Sigmoid colon (tissue), 7 donors: ENCODE measurements around the gene KLK5. TPM values are rescaled to one million over a fixed set of nuclear protein-coding genes. Genes with fewer than 3 reads are reported as not detected.
"Not testable (repeated sequence)": the region's sequence is repeated elsewhere in the genome, so short reads cannot be mapped to it uniquely, and the experiment has no call there.

Source experiments
- DNase-seq: peaks from one replicate; pipeline ENCODE4 v3.0.0-alpha.2; 2019
- H3K27ac ChIP-seq, 4 donors: fragments of 200-600 bp; sonication (generic); one replicate each; pipeline ENCODE4 v1.5.1; 2016 to 2019; ENCODE audit warnings: mild to moderate bottlenecking in 1 of 4
- H3K27me3 ChIP-seq, 3 donors: fragments of 200-600 bp; sonication (generic); one replicate each; pipeline ENCODE4 v1.5.1; 2019; ENCODE audit warnings: mild to moderate bottlenecking in 1 of 3
- H3K36me3 ChIP-seq, 4 donors: fragments of 200-600 bp; sonication (generic); one replicate each; pipeline ENCODE4 v1.5.1; 2016 to 2019
- H3K4me1 ChIP-seq, 4 donors: fragments of 200-600 bp; sonication (generic); one replicate each; pipeline ENCODE4 v1.5.1; 2017 to 2019
- H3K4me3 ChIP-seq, 4 donors: fragments of 200-600 bp; sonication (generic); one replicate each; pipeline ENCODE4 v1.5.1; 2017 to 2019; ENCODE audit warnings: mild to moderate bottlenecking in 2 of 4, moderate library complexity in 1 of 4
- H3K9me3 ChIP-seq, 4 donors: fragments of 200-600 bp in 3 of 4; sonication (generic) in 3 of 4; one replicate each; pipeline versions ENCODE4 v1.5.1 to v1.6.1; 2013 to 2019
- EP300 ChIP-seq, 4 donors: sonication (generic); formaldehyde crosslinking; IDR thresholded peaks; one replicate each; pipeline ENCODE4 v1.6.1; 2017; ENCODE audit warnings: antibody characterized with exemption in 4 of 4
- POLR2A ChIP-seq, 2 donors: fragments of 450-650 bp; IDR thresholded peaks; one replicate each; pipeline ENCODE4 v1.6.1; 2016; ENCODE audit warnings: antibody characterized with exemption in 2 of 2, mild to moderate bottlenecking in 2 of 2, moderate library complexity in 2 of 2
- POLR2AphosphoS5 ChIP-seq, 4 donors: sonication (generic); formaldehyde crosslinking; IDR thresholded peaks; one replicate each; pipeline ENCODE4 v1.6.1; 2017; ENCODE audit warnings: antibody characterized with exemption in 4 of 4
- WGBS, 2 donors: extraction: QIAGEN DNeasy Blood & Tissue Kit; methylation state at CpG; one replicate each; pipeline ENCODE4 v1.1.7; 2013; 5-methylcytosine and 5-hydroxymethylcytosine counted together
- intact Hi-C: fragments of 100-400 bp; cut with DNase I; formaldehyde crosslinking; loops from one replicate; pipeline ENCODE4 v1.15.1; 2023
- polyA plus RNA-seq, 3 donors: library from polyadenylated mRNA; stranded (reverse); fragments of 200-250 nt; gene quantifications; one replicate each; pipeline ENCODE4 v1.2.3, GENCODE V29; 2013
- total RNA-seq, 4 donors: library from RNA; depleted of rRNA; stranded (reverse); fragments of >200 nt; gene quantifications; one replicate each; pipeline ENCODE4 v1.1.0, GENCODE V29; 2016
- TF ChIP-seq, protein P1 (sequence below), 4 experiments: fragments of 450-650 bp in 3 of 4; fragments of 200-600 bp in 1 of 4; IDR thresholded peaks; one replicate each; pipeline ENCODE4 v1.5.1; 2016 to 2019; ENCODE audit warnings: antibody characterized with exemption in 4 of 4, mild to moderate bottlenecking in 3 of 4, moderate library complexity in 2 of 4
- donor health status: healthy with polysubstance abuse.
- donor health status: Bipolar disorder and iron deficiency.
- donor health status: healthy.

The KLK5 gene
- total and polyA plus RNA-seq, 7 donors = not detected

DNA sequence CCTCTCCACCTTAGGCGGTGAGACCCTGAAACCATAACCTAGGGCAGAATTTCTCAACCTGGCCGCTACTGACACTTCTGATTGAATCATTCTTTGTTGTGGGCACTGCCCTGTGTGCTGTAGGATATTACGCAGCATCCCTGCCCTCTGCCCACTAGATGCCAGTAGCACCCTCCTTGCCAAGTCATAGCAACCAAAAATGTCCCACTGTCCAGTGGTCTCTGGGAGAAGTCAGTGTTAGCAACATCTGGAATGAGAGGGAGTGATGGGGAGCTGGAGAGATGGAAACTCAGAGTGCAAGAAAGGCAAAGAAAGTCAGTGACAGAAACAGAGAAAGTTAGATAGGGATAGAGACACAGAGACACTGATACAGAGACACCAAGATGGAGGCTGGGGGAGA, 55.2 kb downstream of the KLK5 start:
- Histone ChIP-seq H3K27ac (no peak overlapping the region), H3K27me3 (peaks cover 0 to 12% (median 0%) of the 10 kb centered on the region in 3 donors), H3K9me3 (no peaks in the 10 kb centered on the region), H3K4me3 (no peak overlapping the region), H3K36me3 (no peaks in the 10 kb centered on the region), H3K4me1 (peaks cover 0 to 4% (median 0%) of the 10 kb centered on the region in 4 donors)
- 82 to 88% methylated on average over 3 of the region's 3 CpGs for WGBS, 2 donors
- no peak for DNase-seq
- TF ChIP-seq POLR2A (IDR thresholded peaks at IDR 0.05) = no peak
- TF ChIP-seq, protein P1, sequence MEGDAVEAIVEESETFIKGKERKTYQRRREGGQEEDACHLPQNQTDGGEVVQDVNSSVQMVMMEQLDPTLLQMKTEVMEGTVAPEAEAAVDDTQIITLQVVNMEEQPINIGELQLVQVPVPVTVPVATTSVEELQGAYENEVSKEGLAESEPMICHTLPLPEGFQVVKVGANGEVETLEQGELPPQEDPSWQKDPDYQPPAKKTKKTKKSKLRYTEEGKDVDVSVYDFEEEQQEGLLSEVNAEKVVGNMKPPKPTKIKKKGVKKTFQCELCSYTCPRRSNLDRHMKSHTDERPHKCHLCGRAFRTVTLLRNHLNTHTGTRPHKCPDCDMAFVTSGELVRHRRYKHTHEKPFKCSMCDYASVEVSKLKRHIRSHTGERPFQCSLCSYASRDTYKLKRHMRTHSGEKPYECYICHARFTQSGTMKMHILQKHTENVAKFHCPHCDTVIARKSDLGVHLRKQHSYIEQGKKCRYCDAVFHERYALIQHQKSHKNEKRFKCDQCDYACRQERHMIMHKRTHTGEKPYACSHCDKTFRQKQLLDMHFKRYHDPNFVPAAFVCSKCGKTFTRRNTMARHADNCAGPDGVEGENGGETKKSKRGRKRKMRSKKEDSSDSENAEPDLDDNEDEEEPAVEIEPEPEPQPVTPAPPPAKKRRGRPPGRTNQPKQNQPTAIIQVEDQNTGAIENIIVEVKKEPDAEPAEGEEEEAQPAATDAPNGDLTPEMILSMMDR (IDR thresholded peaks at IDR 0.05) = no peak
- intact Hi-C loops = no loop called here

DNA sequence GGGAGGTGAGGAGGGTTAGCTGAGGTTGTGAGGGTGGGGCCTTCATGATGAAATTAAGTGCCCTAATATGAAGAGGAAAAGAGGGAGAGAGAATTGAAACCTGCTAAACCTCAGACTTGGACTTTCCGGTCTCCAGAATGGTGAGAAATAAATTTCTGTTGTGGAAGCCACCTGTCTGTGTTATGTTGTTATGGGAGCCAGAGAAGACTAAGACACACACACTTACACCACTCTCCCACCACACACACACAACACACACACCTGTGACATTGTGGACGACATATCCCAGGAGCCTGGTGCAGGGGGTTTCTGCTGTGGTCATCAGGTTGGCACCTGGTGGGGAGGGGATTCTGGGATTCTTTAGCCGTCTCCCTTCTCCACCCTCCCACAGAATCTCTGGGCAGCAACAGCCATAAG, 55.6 kb downstream of the KLK5 start:
- Histone ChIP-seq H3K4me1 (peaks cover 0 to 4% (median 0%) of the 10 kb centered on the region in 4 donors), H3K27ac (no peak overlapping the region), H3K27me3 (peaks cover 0 to 12% (median 0%) of the 10 kb centered on the region in 3 donors), H3K36me3 (no peaks in the 10 kb centered on the region), H3K4me3 (no peak overlapping the region), H3K9me3 (no peaks in the 10 kb centered on the region)
- WGBS, 2 donors = 50 to 58% methylated on average over 3 of the region's 3 CpGs
- intact Hi-C loops = no loop called here
- TF ChIP-seq POLR2AphosphoS5 (IDR thresholded peaks at IDR 0.05) (no peak), POLR2A (IDR thresholded peaks at IDR 0.05) (no peak), EP300 (IDR thresholded peaks at IDR 0.05) (no peak)
- TF ChIP-seq, protein P1 (IDR thresholded peaks at IDR 0.05) = no peak
- DNase-seq = no peak

DNA sequence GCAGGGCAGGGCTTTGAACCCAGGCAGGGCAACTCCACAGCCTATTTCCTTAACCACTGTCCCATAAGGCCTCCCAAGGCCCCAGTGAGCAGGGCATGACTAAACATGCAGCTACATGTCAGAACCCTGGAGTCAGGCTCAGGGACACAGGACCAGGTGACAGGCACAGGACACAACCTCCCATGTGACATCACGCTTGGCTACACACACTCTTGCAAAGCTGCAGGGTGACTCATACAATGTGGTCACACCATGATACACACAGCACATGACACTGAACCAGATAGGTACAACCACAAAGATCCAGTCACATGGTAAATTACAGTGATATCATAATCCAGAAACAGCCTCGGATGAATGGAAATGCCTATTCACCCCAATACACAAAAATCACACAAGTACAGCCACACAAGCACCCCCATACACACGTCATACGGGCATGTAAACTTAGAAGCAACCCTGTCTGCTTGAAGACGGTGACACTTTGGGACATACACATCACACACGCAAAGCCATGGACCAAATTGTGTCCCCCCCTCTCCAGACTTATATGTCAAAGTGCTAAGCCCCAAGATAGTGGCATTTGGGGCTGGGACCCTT, 56.1 kb downstream of the KLK5 start:
- Histone ChIP-seq H3K27ac (no peak overlapping the region), H3K27me3 (peaks cover 0 to 13% (median 0%) of the 10 kb centered on the region in 3 donors), H3K36me3 (no peaks in the 10 kb centered on the region), H3K9me3 (no peaks in the 10 kb centered on the region), H3K4me1 (peaks cover 0 to 4% (median 0%) of the 10 kb centered on the region in 4 donors), H3K4me3 (no peak overlapping the region)
- no peak for DNase-seq
- 73 to 80% methylated on average over 6 of the region's 6 CpGs for WGBS, 2 donors
- no peak for TF ChIP-seq POLR2A (IDR thresholded peaks at IDR 0.05)
- no peak for TF ChIP-seq POLR2AphosphoS5 (IDR thresholded peaks at IDR 0.05)
- no peak for TF ChIP-seq EP300 (IDR thresholded peaks at IDR 0.05)
- TF ChIP-seq, protein P1 (IDR thresholded peaks at IDR 0.05) = no peak
- intact Hi-C loops = no loop called here

DNA sequence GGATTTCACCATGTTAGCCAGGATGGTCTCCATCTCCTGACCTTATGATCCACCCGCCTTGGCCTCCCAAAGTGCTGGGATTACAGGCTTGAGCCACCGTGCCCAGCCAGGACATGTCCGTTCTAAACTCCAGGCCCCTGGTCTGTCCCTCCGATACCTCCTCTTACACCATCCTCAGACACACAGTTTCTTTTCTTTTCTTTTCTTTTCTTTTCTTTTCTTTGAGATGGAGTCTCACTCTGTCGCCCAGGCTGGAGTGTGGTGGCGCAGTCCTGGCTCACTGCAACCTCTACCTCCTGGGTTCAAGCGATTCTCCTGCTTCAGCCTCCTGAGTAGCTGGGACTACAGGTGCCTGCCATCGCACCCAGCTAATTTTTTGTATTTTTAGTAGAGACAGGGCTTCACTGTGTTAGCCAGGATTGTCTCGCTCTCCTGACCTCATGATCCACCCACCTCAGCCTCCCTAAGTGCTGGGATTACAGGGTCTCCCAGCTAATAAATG, 56.7 kb downstream of the KLK5 start:
- H3K36me3 ChIP-seq, H3K4me1 ChIP-seq, DNase-seq, H3K27ac ChIP-seq, H3K4me3 ChIP-seq, intact Hi-C loops, H3K9me3 ChIP-seq: not testable (repeated sequence)
- WGBS, 2 donors = 89 to 93% methylated on average over 9 of the region's 9 CpGs
- peaks cover 0 to 12% (median 0%) of the 10 kb centered on the region in 3 donors for H3K27me3 ChIP-seq

DNA sequence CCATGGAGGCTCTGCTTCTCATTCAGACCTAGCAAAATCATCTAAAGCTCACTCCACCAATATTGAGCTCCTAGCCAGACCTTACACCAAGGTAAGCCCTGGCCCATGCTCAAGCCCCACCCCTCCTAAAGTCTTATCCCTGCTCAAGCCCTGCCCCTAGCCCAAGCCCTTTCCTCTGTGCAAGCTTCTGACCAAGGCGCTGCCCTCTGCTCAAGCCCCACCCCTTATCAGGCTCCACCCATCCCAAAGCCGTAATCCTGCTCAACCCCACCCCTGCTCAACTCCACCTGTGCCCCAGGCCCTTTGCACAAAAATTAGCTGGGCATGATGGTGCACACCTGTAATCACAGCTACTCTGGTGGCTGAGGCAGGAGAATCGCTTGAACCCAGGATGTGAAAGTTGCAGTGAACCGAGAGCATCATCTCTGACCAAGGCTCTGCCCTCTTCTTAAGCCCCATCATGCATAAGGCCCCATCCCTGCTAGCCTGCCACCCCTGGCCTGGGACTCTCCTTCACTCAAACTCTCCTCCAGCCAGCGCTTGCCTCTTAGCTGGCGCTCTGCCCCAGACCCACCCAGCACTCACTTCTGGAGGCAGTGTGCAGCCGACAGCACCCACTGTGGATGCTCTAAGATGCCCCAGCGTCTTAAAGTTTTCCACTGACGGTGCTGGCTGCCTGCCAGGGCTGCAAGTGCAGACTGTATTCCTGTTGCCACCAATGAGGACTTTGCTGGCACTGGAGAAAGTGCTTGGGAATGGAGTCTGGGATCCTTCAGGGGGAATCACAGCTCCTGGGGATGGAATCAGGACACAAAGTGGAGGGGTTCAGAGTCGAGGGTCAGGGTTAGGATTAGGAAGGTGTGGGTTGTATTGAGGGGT, 58.1 kb downstream of the KLK5 start:
- peak; percentile 84 for DNase-seq
- peaks cover 0 to 12% (median 0%) of the 10 kb centered on the region in 3 donors for H3K27me3 ChIP-seq
- H3K9me3 ChIP-seq = no peaks in the 10 kb centered on the region
- TF ChIP-seq EP300 (IDR thresholded peaks at IDR 0.05) (no peak), POLR2AphosphoS5 (IDR thresholded peaks at IDR 0.05) (peak in 1 of 4 donors; percentile 27)
- intact Hi-C loops = no loop called here
- peaks cover 0 to 6% (median 2%) of the 10 kb centered on the region in 4 donors for H3K4me1 ChIP-seq
- H3K27ac ChIP-seq = no peak overlapping the region
- H3K36me3 ChIP-seq = no peaks in the 10 kb centered on the region
- 57 to 69% methylated on average over 10 of the region's 10 CpGs for WGBS, 2 donors
- H3K4me3 ChIP-seq = no peak overlapping the region

Other genes with a start within 250 kb of the KLK5 start
- 1 to 10 TPM in 2 of 4 donors, under 1 TPM in 2; under 0.01 to 1.2 (median 0.54) TPM for gene SHANK1, start 233.2 kb downstream of the KLK5 start, total RNA-seq
- under 1 TPM in 1 of 3 donors, not detected in 2; 0.19 TPM for gene SHANK1, start 233.2 kb downstream of the KLK5 start, polyA plus RNA-seq
- 10 to 100 TPM in 3 of 4 donors, 1 to 10 TPM in 1; 9.5 to 20.2 (median 14.6) TPM for gene CLEC11A, start 229.7 kb downstream of the KLK5 start, total RNA-seq
- 1 to 10 TPM; 2.1 to 6.1 (median 3.6) TPM for gene CLEC11A, start 229.7 kb downstream of the KLK5 start, polyA plus RNA-seq
- gene GPR32, start 182.6 kb downstream of the KLK5 start, total RNA-seq = not detected
- gene GPR32, start 182.6 kb downstream of the KLK5 start, polyA plus RNA-seq = not detected
- not detected for gene ACP4, start 162.6 kb downstream of the KLK5 start, total RNA-seq
- not detected for gene ACP4, start 162.6 kb downstream of the KLK5 start, polyA plus RNA-seq
- not detected for gene KLK1, start 129.3 kb downstream of the KLK5 start, total RNA-seq
- 100 to 1,000 TPM in 2 of 3 donors, 10 to 100 TPM in 1; 44.6 to 398 (median 277) TPM for gene KLK1, start 129.3 kb downstream of the KLK5 start, polyA plus RNA-seq
- gene KLK15, start 119.5 kb downstream of the KLK5 start, total RNA-seq = not detected
- gene KLK15, start 119.5 kb downstream of the KLK5 start, polyA plus RNA-seq = 10 to 100 TPM in 1 of 3 donors, 1 to 10 TPM in 2; 2.1 to 10.2 (median 2.8) TPM
- gene KLK3, start 98.1 kb downstream of the KLK5 start, total RNA-seq = not detected
- gene KLK3, start 98.1 kb downstream of the KLK5 start, polyA plus RNA-seq = 1 to 10 TPM; 1.8 to 4.2 (median 3.0) TPM
- not detected for gene KLK2, start 79.6 kb downstream of the KLK5 start, total RNA-seq
- under 1 TPM in 1 of 3 donors, not detected in 2; 0.28 TPM for gene KLK2, start 79.6 kb downstream of the KLK5 start, polyA plus RNA-seq
- gene KLK4, start 41.6 kb downstream of the KLK5 start, total RNA-seq = not detected
- gene KLK4, start 41.6 kb downstream of the KLK5 start, polyA plus RNA-seq = 1 to 10 TPM in 2 of 3 donors, under 1 TPM in 1; 0.39 to 2.8 (median 1.2) TPM
- gene KLK6, start 16.6 kb upstream of the KLK5 start, total RNA-seq = not detected
- gene KLK6, start 16.6 kb upstream of the KLK5 start, polyA plus RNA-seq = not detected
- not detected for gene KLK7, start 30.9 kb upstream of the KLK5 start, total RNA-seq
- not detected for gene KLK7, start 30.9 kb upstream of the KLK5 start, polyA plus RNA-seq
- not detected for gene KLK8, start 48.6 kb upstream of the KLK5 start, total RNA-seq
- gene KLK8, start 48.6 kb upstream of the KLK5 start, polyA plus RNA-seq = not detected
- 1 to 10 TPM in 1 of 4 donors, under 1 TPM in 1, not detected in 2; 0.82 to 2.5 TPM for gene KLK10, start 66.7 kb upstream of the KLK5 start, total RNA-seq
- under 1 TPM; 0.60 to 0.69 (median 0.67) TPM for gene KLK10, start 66.7 kb upstream of the KLK5 start, polyA plus RNA-seq
- gene KLK11, start 73.6 kb upstream of the KLK5 start, total RNA-seq = under 1 TPM in 1 of 4 donors, not detected in 3; 0.71 TPM
- gene KLK11, start 73.6 kb upstream of the KLK5 start, polyA plus RNA-seq = under 1 TPM in 1 of 3 donors, not detected in 2; 0.76 TPM
- gene KLK12, start 82.0 kb upstream of the KLK5 start, total RNA-seq = not detected
- 1 to 10 TPM in 1 of 3 donors, not detected in 2; 2.6 TPM for gene KLK12, start 82.0 kb upstream of the KLK5 start, polyA plus RNA-seq
- not detected for gene KLK13, start 112.1 kb upstream of the KLK5 start, total RNA-seq
- gene KLK13, start 112.1 kb upstream of the KLK5 start, polyA plus RNA-seq = under 1 TPM in 2 of 3 donors, not detected in 1; 0.58 to 0.60 TPM
- not detected for gene KLK14, start 129.8 kb upstream of the KLK5 start, total RNA-seq
- gene KLK14, start 129.8 kb upstream of the KLK5 start, polyA plus RNA-seq = under 1 TPM in 1 of 3 donors, not detected in 2; 0.51 TPM
- gene CTU1, start 155.4 kb upstream of the KLK5 start, total RNA-seq = 1 to 10 TPM; 5.7 to 9.0 (median 7.3) TPM
- 1 to 10 TPM in 1 of 3 donors, under 1 TPM in 2; 0.60 to 2.4 (median 0.92) TPM for gene CTU1, start 155.4 kb upstream of the KLK5 start, polyA plus RNA-seq
- 1 to 10 TPM; 2.5 to 9.5 (median 7.0) TPM for gene SIGLEC9, start 171.9 kb upstream of the KLK5 start, total RNA-seq
- gene SIGLEC9, start 171.9 kb upstream of the KLK5 start, polyA plus RNA-seq = 1 to 10 TPM; 2.4 to 8.8 (median 2.9) TPM
- gene SIGLEC7, start 189.3 kb upstream of the KLK5 start, total RNA-seq = 1 to 10 TPM; 1.1 to 3.0 (median 1.9) TPM
- gene SIGLEC7, start 189.3 kb upstream of the KLK5 start, polyA plus RNA-seq = 1 to 10 TPM; 1.8 to 8.3 (median 3.1) TPM